T-cell (primary cell): Measurements from ENCODE around the gene CELSR2. TPM values are rescaled to one million over a fixed set of nuclear protein-coding genes. Genes with fewer than 3 reads are reported as not detected.
A peak's percentile ranks its signal among the peaks of the same experiment; 100 is the strongest.

Source experiments
- ATAC-seq, 4 experiments: fragments of 200-7000 bp in 3 of 4; fragments of 150-1000 bp in 1 of 4; cut with Tn5 transposase; replicated peaks in 1 of 4; 1 replicate in 3 of 4; 2 replicates in 1 of 4; pipeline ENCODE4 v1.10.0; 2021; ENCODE audit warnings: moderate library complexity in 3 of 4, mild to moderate bottlenecking in 2 of 4, moderate number of reproducible peaks in 1 of 4
- CTCF ChIA-PET, 2 donors: fragments of 300-600 bp; sonication (Branson Sonifier 250); formaldehyde crosslinking; loops; one replicate each; lab custom pipeline; 2022; ENCODE audit warnings: antibody characterized with exemption in 2 of 2; lab: Charles Lee
- POLR2A ChIA-PET, 2 donors: fragments of 300-600 bp; sonication (Branson Sonifier 250); formaldehyde crosslinking; loops; one replicate each; lab custom pipeline; 2022; ENCODE audit warnings: antibody characterized with exemption in 2 of 2; lab: Charles Lee
- DNase-seq, 35 experiments: peaks; one replicate each; pipeline versions ENCODE4 v3.0.0 to v3.0.0-alpha.2; 2013 to 2023
- H3K27ac ChIP-seq: one replicate; pipeline ENCODE4 v1.5.1; 2013; ENCODE audit warnings: low read length
- H3K27me3 ChIP-seq, 2 experiments: replicated peaks in 1 of 2; 1 replicate in 1 of 2; 2 replicates in 1 of 2; pipeline versions ENCODE4 v1.6.1 to v1.7.0; 2013; ENCODE audit warnings: low read length in 1 of 2, mixed read lengths in 1 of 2; ENCODE audit not compliant: control insufficient read depth in 2 of 2, insufficient read depth in 2 of 2; ENCODE audit errors: extremely low read depth in 1 of 2
- H3K36me3 ChIP-seq, 2 donors: 1 replicate in 1 of 2; 2 replicates in 1 of 2; pipeline versions ENCODE4 v1.6.1 to v1.7.0; 2013; ENCODE audit warnings: low read length in 1 of 2; ENCODE audit not compliant: control insufficient read depth in 2 of 2, insufficient read depth in 1 of 2; ENCODE audit errors: extremely low read depth in 1 of 2
- H3K4me1 ChIP-seq, 2 experiments: 1 replicate in 1 of 2; 2 replicates in 1 of 2; pipeline versions ENCODE4 v1.6.1 to v1.7.0; 2013; ENCODE audit warnings: low read length in 2 of 2, mixed read lengths in 1 of 2; ENCODE audit not compliant: insufficient read depth in 2 of 2, control insufficient read depth in 1 of 2; ENCODE audit errors: extremely low read depth in 1 of 2
- H3K4me3 ChIP-seq, 2 donors: 1 replicate in 1 of 2; 2 replicates in 1 of 2; pipeline versions ENCODE4 v1.5.1 to v1.7.0; 2013; ENCODE audit warnings: mild to moderate bottlenecking in 2 of 2, low read length in 1 of 2, moderate library complexity in 1 of 2; ENCODE audit not compliant: control insufficient read depth in 1 of 2; ENCODE audit errors: extremely low read depth in 1 of 2
- H3K9me3 ChIP-seq: 2 replicates; pipeline ENCODE4 v1.7.0; 2013
- H3K27ac Mint-ChIP-seq, 2 donors: one replicate each; pipeline ENCODE4 v1.8.0; 2020 to 2021; ENCODE audit warnings: mild to moderate bottlenecking in 2 of 2, mixed read lengths in 2 of 2
- H3K27me3 Mint-ChIP-seq, 2 donors: one replicate each; pipeline ENCODE4 v1.8.0; 2021 to 2022; ENCODE audit warnings: mixed read lengths in 2 of 2
- H3K36me3 Mint-ChIP-seq: one replicate; pipeline ENCODE4 v1.8.0; 2021; ENCODE audit warnings: mixed read lengths
- H3K4me1 Mint-ChIP-seq, 3 donors: one replicate each; pipeline ENCODE4 v1.8.0; 2020 to 2022; ENCODE audit warnings: mixed read lengths in 3 of 3, mild to moderate bottlenecking in 1 of 3
- H3K4me3 Mint-ChIP-seq, 3 donors: one replicate each; pipeline ENCODE4 v1.8.0; 2020 to 2022; ENCODE audit warnings: mild to moderate bottlenecking in 3 of 3, mixed read lengths in 3 of 3, moderate library complexity in 3 of 3
- H3K9me3 Mint-ChIP-seq, 3 donors: one replicate each; pipeline ENCODE4 v1.8.0; 2020 to 2022; ENCODE audit warnings: mixed read lengths in 3 of 3
- WGBS: methylation state at CpG from one replicate; pipeline ENCODE4 v1.1.5; 2013; ENCODE audit warnings: missing lambda C conversion rate; ENCODE audit not compliant: insufficient coverage; 5-methylcytosine and 5-hydroxymethylcytosine counted together
- total RNA-seq, 35 experiments: library from RNA in 6 of 35; stranded (reverse) in 6 of 35; fragments of 120-200 nt in 1 of 35; gene quantifications; one replicate each; pipeline versions ENCODE4 v1.2.1 to v1.2.4 and lab custom pipeline; 2013 to 2026

Gene CELSR2
- total RNA-seq, 5 donors from 2014 or later (not counting 1 experiment from before 2014, with no cell fraction given) = 4.1 to 5.3 (median 4.7) TPM

- Mint-ChIP-seq H3K4me1 (peaks cover 3 to 24% (median 4%) of the 10 kb centered on the region in 3 donors), H3K36me3 (no peaks in the 10 kb centered on the region), H3K9me3 (no peaks in the 10 kb centered on the region), H3K27ac (no peak overlapping the region), H3K4me3 (no peak overlapping the region), H3K27me3 (no peaks in the 10 kb centered on the region)
- ChIA-PET CTCF (interaction anchor here in 1 of 2 donors (0.6 kb wide), 1 partner anchor 239 kb away, joined by 4 read pairs; no protein-coding TSS in a partner anchor), POLR2A (no interaction called here)
- Histone ChIP-seq H3K4me3 (no peak overlapping the region), H3K27me3 (peaks cover 0 to 7% of the 10 kb centered on the region in 2 experiments), H3K36me3 (peaks cover 0 to 4% of the 10 kb centered on the region in 2 donors), H3K4me1 (peaks cover 0 to 9% of the 10 kb centered on the region in 2 experiments), H3K9me3 (no peaks in the 10 kb centered on the region), H3K27ac (no peak overlapping the region)
- DNase-seq (no peak), ATAC-seq (no peak)
- WGBS = 92% methylated on average over 3 of the region's 7 CpGs
Measured at GRCh38 chr1:109259674-109260557, 10.6 kb downstream of the CELSR2 start.

GRCh38 chr1:109261006-109261405 is 11.7 kb downstream of the CELSR2 start:
- H3K27ac ChIP-seq = no peak overlapping the region
- DNase-seq (no peak), ATAC-seq (no peak)
- ChIA-PET CTCF (interaction anchor here in 1 of 2 donors (0.6 kb wide), 1 partner anchor 339 kb away, joined by 4 read pairs; no protein-coding TSS in a partner anchor), POLR2A (interaction anchor here in 1 of 2 donors (0.6 kb wide), 1 partner anchor 151 kb away, joined by 5 read pairs; no protein-coding TSS in a partner anchor)
- no peaks in the 10 kb centered on the region for H3K27me3 Mint-ChIP-seq
- H3K36me3 ChIP-seq = peaks cover 0 to 4% of the 10 kb centered on the region in 2 donors
- no peaks in the 10 kb centered on the region for H3K36me3 Mint-ChIP-seq
- no peaks in the 10 kb centered on the region for H3K9me3 ChIP-seq
- no peak overlapping the region for H3K4me3 Mint-ChIP-seq
- peaks cover 0 to 7% of the 10 kb centered on the region in 2 experiments for H3K4me1 ChIP-seq
- H3K4me3 ChIP-seq = no peak overlapping the region
- no peaks in the 10 kb centered on the region for H3K9me3 Mint-ChIP-seq
- H3K27me3 ChIP-seq = peaks cover 0 to 5% of the 10 kb centered on the region in 2 experiments
- 89% methylated on average over 8 of the region's 16 CpGs for WGBS
- H3K27ac Mint-ChIP-seq = no peak overlapping the region
- H3K4me1 Mint-ChIP-seq = peaks cover 2 to 15% (median 3%) of the 10 kb centered on the region in 3 donors

GRCh38 chr1:109261578-109261977 is 12.2 kb downstream of the CELSR2 start:
- Mint-ChIP-seq H3K27me3 (no peaks in the 10 kb centered on the region), H3K9me3 (no peaks in the 10 kb centered on the region), H3K4me3 (no peak overlapping the region), H3K36me3 (no peaks in the 10 kb centered on the region), H3K27ac (no peak overlapping the region), H3K4me1 (peaks cover 2 to 13% (median 3%) of the 10 kb centered on the region in 3 donors)
- DNase-seq (no peak), ATAC-seq (no peak)
- WGBS = 89% methylated on average over 5 of the region's 6 CpGs
- no peak overlapping the region for H3K27ac ChIP-seq
- peaks cover 0 to 4% of the 10 kb centered on the region in 2 donors for H3K36me3 ChIP-seq
- ChIA-PET POLR2A (no interaction called here), CTCF (interaction anchor here in 1 of 2 donors (0.6 kb wide), 1 partner anchor 339 kb away, joined by 4 read pairs; no protein-coding TSS in a partner anchor)
- H3K27me3 ChIP-seq = peaks cover 0 to 5% of the 10 kb centered on the region in 2 experiments
- no peaks in the 10 kb centered on the region for H3K9me3 ChIP-seq
- H3K4me1 ChIP-seq = peaks cover 0 to 7% of the 10 kb centered on the region in 2 experiments
- H3K4me3 ChIP-seq = no peak overlapping the region

- H3K4me3 ChIP-seq = no peak overlapping the region
- 90% methylated on average over 22 of the region's 22 CpGs for WGBS
- peaks cover 2 to 8% (median 3%) of the 10 kb centered on the region in 3 donors for H3K4me1 Mint-ChIP-seq
- H3K27ac Mint-ChIP-seq = no peak overlapping the region
- H3K9me3 ChIP-seq = no peaks in the 10 kb centered on the region
- POLR2A ChIA-PET = no interaction called here
- no peaks in the 10 kb centered on the region for H3K27me3 Mint-ChIP-seq
- CTCF ChIA-PET = interaction anchor here in 1 of 2 donors (0.8 kb wide), 1 partner anchor 271 kb away, joined by 5 read pairs; no protein-coding TSS in a partner anchor
- H3K36me3 ChIP-seq = peaks cover 0 to 4% of the 10 kb centered on the region in 2 donors
- peaks cover 0 to 5% of the 10 kb centered on the region in 2 experiments for H3K27me3 ChIP-seq
- ATAC-seq (no peak), DNase-seq (no peak)
- H3K36me3 Mint-ChIP-seq = no peaks in the 10 kb centered on the region
- no peaks in the 10 kb centered on the region for H3K9me3 Mint-ChIP-seq
- no peak overlapping the region for H3K27ac ChIP-seq
- H3K4me3 Mint-ChIP-seq = no peak overlapping the region
- H3K4me1 ChIP-seq = peaks cover 0 to 7% of the 10 kb centered on the region in 2 experiments
Measured at GRCh38 chr1:109262231-109263055, 13.1 kb downstream of the CELSR2 start.

- 68% methylated on average over 12 of the region's 12 CpGs for WGBS
- no peak overlapping the region for H3K27ac Mint-ChIP-seq
- H3K36me3 ChIP-seq = peaks cover 0 to 4% of the 10 kb centered on the region in 2 donors
Measured at GRCh38 chr1:109263234-109263596, 13.9 kb downstream of the CELSR2 start.

More at GRCh38 chr1:109263234-109263596, 13.9 kb downstream of the CELSR2 start:
- ATAC-seq = peak in 2 of 4 experiments; percentile 11 to 51
- H3K27ac ChIP-seq = no peak overlapping the region
- ChIA-PET CTCF (interaction anchor here (0.8 to 2.5 kb wide), 2 partner anchors 14 to 270 kb away, joined by 5 to 6 read pairs; no protein-coding TSS in a partner anchor), POLR2A (no interaction called here)
- H3K4me1 ChIP-seq = peaks cover 0 to 7% of the 10 kb centered on the region in 2 experiments
- peaks cover 0 to 5% of the 10 kb centered on the region in 2 experiments for H3K27me3 ChIP-seq
- no peaks in the 10 kb centered on the region for H3K9me3 ChIP-seq
- no peaks in the 10 kb centered on the region for H3K27me3 Mint-ChIP-seq
- H3K9me3 Mint-ChIP-seq = no peaks in the 10 kb centered on the region
- no peak overlapping the region for H3K4me3 ChIP-seq
- no peak for DNase-seq
- no peak overlapping the region for H3K4me3 Mint-ChIP-seq
- peaks cover 2 to 6% (median 3%) of the 10 kb centered on the region in 3 donors for H3K4me1 Mint-ChIP-seq
- H3K36me3 Mint-ChIP-seq = peaks cover 2% of the 10 kb centered on the region
